HepG2 (cell line): Measurements from ENCODE around the gene MSI2. TPM values are rescaled to one million over a fixed set of nuclear protein-coding genes. Genes with fewer than 3 reads are reported as not detected.

Experiments
- CCDC6 ChIP-seq: sonication (generic); formaldehyde crosslinking; IDR thresholded peaks from 2 replicates; pipeline ENCODE4 v1.8.1; 2022; ENCODE audit warnings: mild to moderate bottlenecking, missing genetic modification reagents, moderate library complexity
- GABPB1 ChIP-seq: IDR thresholded peaks from 2 replicates; pipeline ENCODE4 v1.6.1; 2016; ENCODE audit warnings: mild to moderate bottlenecking, missing genetic modification reagents, moderate library complexity, missing compliant biosample characterization
- IKZF1 ChIP-seq: fragments of 450-650 bp; IDR thresholded peaks from 2 replicates; pipeline ENCODE4 v1.7.1; 2016
- IRF2 ChIP-seq: IDR thresholded peaks from 2 replicates; pipeline ENCODE4 v1.6.1; 2018; ENCODE audit warnings: missing genetic modification reagents, missing compliant biosample characterization
- IRF9 ChIP-seq: sonication (generic); formaldehyde crosslinking; IDR thresholded peaks from 2 replicates; pipeline ENCODE4 v1.8.0; 2022; ENCODE audit warnings: missing genetic modification reagents, mild to moderate bottlenecking, borderline replicate concordance
- NR2F6 ChIP-seq, 2 experiments: IDR thresholded peaks; 2 replicates each; pipeline ENCODE4 v1.6.1; 2016; ENCODE audit warnings: antibody characterized with exemption in 1 of 2, mild to moderate bottlenecking in 1 of 2
- POLR2AphosphoS5 ChIP-seq: IDR thresholded peaks from 2 replicates; pipeline ENCODE4 v1.6.1; 2012; ENCODE audit warnings: low read depth, low read length
- SNAPC2 ChIP-seq: sonication (generic); formaldehyde crosslinking; IDR thresholded peaks from 2 replicates; pipeline ENCODE4 v1.8.1; 2022; ENCODE audit warnings: mild to moderate bottlenecking, missing genetic modification reagents
- SPEN ChIP-seq: sonication (generic); formaldehyde crosslinking; IDR thresholded peaks from 2 replicates; pipeline ENCODE4 v1.5.1; 2020; ENCODE audit warnings: low read depth, mild to moderate bottlenecking, missing genetic modification reagents
- TCF7 ChIP-seq: sonication (generic); IDR thresholded peaks from 2 replicates; pipeline ENCODE4 v1.6.1; 2016; ENCODE audit warnings: antibody characterized with exemption, low read depth
- ZNF350 ChIP-seq: sonication (generic); formaldehyde crosslinking; IDR thresholded peaks from 2 replicates; pipeline ENCODE4 v1.4.0; 2020; ENCODE audit warnings: mild to moderate bottlenecking, low read depth, missing genetic modification reagents, borderline replicate concordance
- ZNF713 ChIP-seq: sonication (generic); formaldehyde crosslinking; IDR thresholded peaks from 2 replicates; pipeline ENCODE4 v1.4.0; 2020; ENCODE audit warnings: mild to moderate bottlenecking, missing genetic modification reagents
- ZNF746 ChIP-seq: sonication (generic); formaldehyde crosslinking; IDR thresholded peaks from 2 replicates; pipeline ENCODE4 v1.8.0; 2022; ENCODE audit warnings: mild to moderate bottlenecking, missing genetic modification reagents
- ZNF747 ChIP-seq: sonication (generic); formaldehyde crosslinking; IDR thresholded peaks from 2 replicates; pipeline ENCODE4 v1.8.1; 2023; ENCODE audit warnings: missing genetic modification reagents, mild to moderate bottlenecking, borderline replicate concordance
- ZNF850 ChIP-seq: sonication (generic); formaldehyde crosslinking; conservative IDR thresholded peaks from 2 replicates; pipeline ENCODE4 v1.9.0; 2021; ENCODE audit warnings: mild to moderate bottlenecking, missing genetic modification reagents
- polyA plus RNA-seq, 8 experiments: library from polyadenylated mRNA; depleted of rRNA in 3 of 8; stranded (reverse) in 7 of 8; unstranded in 1 of 8; fragments of >200 nt; fragmentation: Illumina TruSeq in 4 of 8; extraction: Trizol in 4 of 8; gene quantifications; 2 replicates each; pipeline versions ENCODE4 v1.2.1 to v1.2.3, GENCODE V29; 2011 to 2016; ENCODE audit warnings: low read depth in 4 of 8, missing spikeins in 1 of 8, mixed read lengths in 1 of 8; ENCODE audit not compliant: insufficient read depth in 1 of 8
- total RNA-seq, 5 experiments: library from RNA; depleted of rRNA; stranded (reverse); fragments of >200 nt; fragmentation: Illumina TruSeq; extraction: Trizol; gene quantifications; 2 replicates each; pipeline ENCODE4 v1.2.3, GENCODE V29; 2016; ENCODE audit warnings: low read depth in 1 of 5
- TF ChIP-seq, protein P1 (sequence below): sonication (generic); formaldehyde crosslinking; IDR thresholded peaks from 2 replicates; pipeline ENCODE4 v1.5.0; 2020; ENCODE audit warnings: mild to moderate bottlenecking, missing genetic modification reagents, borderline replicate concordance
- TF ChIP-seq, protein P2 (sequence below): sonication (generic); formaldehyde crosslinking; IDR thresholded peaks from 2 replicates; pipeline ENCODE4 v1.9.0; 2021; ENCODE audit warnings: missing genetic modification reagents, mild to moderate bottlenecking, borderline replicate concordance
- TF ChIP-seq, protein P3 (sequence below): IDR thresholded peaks from 2 replicates; pipeline ENCODE4 v1.6.1; 2016; ENCODE audit warnings: missing compliant biosample characterization, missing genetic modification reagents, borderline replicate concordance

The MSI2 gene
- total and polyA plus RNA-seq, 2 of the 13 experiments (the other 11 are each of a cell fraction or from before 2014, with no cell fraction given): 77.5 to 78.4 TPM

- TF ChIP-seq, protein P1, sequence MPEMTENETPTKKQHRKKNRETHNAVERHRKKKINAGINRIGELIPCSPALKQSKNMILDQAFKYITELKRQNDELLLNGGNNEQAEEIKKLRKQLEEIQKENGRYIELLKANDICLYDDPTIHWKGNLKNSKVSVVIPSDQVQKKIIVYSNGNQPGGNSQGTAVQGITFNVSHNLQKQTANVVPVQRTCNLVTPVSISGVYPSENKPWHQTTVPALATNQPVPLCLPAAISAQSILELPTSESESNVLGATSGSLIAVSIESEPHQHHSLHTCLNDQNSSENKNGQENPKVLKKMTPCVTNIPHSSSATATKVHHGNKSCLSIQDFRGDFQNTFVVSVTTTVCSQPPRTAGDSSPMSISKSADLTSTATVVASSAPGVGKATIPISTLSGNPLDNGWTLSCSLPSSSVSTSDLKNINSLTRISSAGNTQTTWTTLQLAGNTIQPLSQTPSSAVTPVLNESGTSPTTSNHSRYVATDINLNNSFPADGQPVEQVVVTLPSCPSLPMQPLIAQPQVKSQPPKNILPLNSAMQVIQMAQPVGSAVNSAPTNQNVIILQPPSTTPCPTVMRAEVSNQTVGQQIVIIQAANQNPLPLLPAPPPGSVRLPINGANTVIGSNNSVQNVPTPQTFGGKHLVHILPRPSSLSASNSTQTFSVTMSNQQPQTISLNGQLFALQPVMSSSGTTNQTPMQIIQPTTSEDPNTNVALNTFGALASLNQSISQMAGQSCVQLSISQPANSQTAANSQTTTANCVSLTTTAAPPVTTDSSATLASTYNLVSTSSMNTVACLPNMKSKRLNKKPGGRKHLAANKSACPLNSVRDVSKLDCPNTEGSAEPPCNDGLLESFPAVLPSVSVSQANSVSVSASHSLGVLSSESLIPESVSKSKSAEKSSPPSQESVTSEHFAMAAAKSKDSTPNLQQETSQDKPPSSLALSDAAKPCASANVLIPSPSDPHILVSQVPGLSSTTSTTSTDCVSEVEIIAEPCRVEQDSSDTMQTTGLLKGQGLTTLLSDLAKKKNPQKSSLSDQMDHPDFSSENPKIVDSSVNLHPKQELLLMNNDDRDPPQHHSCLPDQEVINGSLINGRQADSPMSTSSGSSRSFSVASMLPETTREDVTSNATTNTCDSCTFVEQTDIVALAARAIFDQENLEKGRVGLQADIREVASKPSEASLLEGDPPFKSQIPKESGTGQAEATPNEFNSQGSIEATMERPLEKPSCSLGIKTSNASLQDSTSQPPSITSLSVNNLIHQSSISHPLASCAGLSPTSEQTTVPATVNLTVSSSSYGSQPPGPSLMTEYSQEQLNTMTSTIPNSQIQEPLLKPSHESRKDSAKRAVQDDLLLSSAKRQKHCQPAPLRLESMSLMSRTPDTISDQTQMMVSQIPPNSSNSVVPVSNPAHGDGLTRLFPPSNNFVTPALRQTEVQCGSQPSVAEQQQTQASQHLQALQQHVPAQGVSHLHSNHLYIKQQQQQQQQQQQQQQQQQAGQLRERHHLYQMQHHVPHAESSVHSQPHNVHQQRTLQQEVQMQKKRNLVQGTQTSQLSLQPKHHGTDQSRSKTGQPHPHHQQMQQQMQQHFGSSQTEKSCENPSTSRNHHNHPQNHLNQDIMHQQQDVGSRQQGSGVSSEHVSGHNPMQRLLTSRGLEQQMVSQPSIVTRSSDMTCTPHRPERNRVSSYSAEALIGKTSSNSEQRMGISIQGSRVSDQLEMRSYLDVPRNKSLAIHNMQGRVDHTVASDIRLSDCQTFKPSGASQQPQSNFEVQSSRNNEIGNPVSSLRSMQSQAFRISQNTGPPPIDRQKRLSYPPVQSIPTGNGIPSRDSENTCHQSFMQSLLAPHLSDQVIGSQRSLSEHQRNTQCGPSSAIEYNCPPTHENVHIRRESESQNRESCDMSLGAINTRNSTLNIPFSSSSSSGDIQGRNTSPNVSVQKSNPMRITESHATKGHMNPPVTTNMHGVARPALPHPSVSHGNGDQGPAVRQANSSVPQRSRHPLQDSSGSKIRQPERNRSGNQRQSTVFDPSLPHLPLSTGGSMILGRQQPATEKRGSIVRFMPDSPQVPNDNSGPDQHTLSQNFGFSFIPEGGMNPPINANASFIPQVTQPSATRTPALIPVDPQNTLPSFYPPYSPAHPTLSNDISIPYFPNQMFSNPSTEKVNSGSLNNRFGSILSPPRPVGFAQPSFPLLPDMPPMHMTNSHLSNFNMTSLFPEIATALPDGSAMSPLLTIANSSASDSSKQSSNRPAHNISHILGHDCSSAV: no peak
- TF ChIP-seq ZNF747 (CRISPR knock-in tag) (no peak), ZNF746 (CRISPR knock-in tag) (peak; percentile 78; the same call in 1 of the 2 replicates), ZNF713 (no peak), IRF9 (peak; percentile 49; the same call in 1 of the 2 replicates), ZNF350 (peak; percentile 87; the same call in 1 of the 2 replicates), SNAPC2 (no peak; the same call in 1 of the 2 replicates), IRF2 (CRISPR knock-in tag) (peak; percentile 77), POLR2AphosphoS5 (no peak), NR2F6 (IDR thresholded peaks at IDR 0.05) (peak; percentile 97), NR2F6 (CRISPR knock-in tag; IDR thresholded peaks at IDR 0.05) (peak; percentile 99), SPEN (CRISPR knock-in tag) (peak; percentile 82), GABPB1 (CRISPR knock-in tag) (peak; percentile 54), ZNF850 (CRISPR knock-in tag) (0 out of 2 replicates have a peak, but pooled peaks have one; percentile 12), CCDC6 (peak; percentile 49; the same call in 1 of the 2 replicates), IKZF1 (no peak), TCF7 (peak; percentile 66)
- TF ChIP-seq, protein P2, sequence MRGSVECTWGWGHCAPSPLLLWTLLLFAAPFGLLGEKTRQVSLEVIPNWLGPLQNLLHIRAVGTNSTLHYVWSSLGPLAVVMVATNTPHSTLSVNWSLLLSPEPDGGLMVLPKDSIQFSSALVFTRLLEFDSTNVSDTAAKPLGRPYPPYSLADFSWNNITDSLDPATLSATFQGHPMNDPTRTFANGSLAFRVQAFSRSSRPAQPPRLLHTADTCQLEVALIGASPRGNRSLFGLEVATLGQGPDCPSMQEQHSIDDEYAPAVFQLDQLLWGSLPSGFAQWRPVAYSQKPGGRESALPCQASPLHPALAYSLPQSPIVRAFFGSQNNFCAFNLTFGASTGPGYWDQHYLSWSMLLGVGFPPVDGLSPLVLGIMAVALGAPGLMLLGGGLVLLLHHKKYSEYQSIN (CRISPR knock-in tag): no peak
- TF ChIP-seq, protein P3, sequence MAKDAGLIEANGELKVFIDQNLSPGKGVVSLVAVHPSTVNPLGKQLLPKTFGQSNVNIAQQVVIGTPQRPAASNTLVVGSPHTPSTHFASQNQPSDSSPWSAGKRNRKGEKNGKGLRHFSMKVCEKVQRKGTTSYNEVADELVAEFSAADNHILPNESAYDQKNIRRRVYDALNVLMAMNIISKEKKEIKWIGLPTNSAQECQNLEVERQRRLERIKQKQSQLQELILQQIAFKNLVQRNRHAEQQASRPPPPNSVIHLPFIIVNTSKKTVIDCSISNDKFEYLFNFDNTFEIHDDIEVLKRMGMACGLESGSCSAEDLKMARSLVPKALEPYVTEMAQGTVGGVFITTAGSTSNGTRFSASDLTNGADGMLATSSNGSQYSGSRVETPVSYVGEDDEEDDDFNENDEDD: peak; percentile 78; the same call in 1 of the 2 replicates
These were observed 203.1 kb downstream of the MSI2 start (continued) for GRCh38 chr17:57459286-57459915.
